Stimulated activated CD4-positive, alpha-beta T cell treated with anti-CD3 and anti-CD28 coated beads, TNF-alpha, amount 100 ng/mL, for 24 hours (primary cell): Measurements from ENCODE around the gene PRKN.
"Not testable (repeated sequence)": the region's sequence is repeated elsewhere in the genome, so short reads cannot be mapped to it uniquely, and the experiment has no call there.

Source experiments
- DNase-seq, 3 experiments: peaks; one replicate each; pipeline ENCODE4 v3.0.0-alpha.2; 2020; ENCODE audit warnings: low read depth in 3 of 3

Gene PRKN

DNA sequence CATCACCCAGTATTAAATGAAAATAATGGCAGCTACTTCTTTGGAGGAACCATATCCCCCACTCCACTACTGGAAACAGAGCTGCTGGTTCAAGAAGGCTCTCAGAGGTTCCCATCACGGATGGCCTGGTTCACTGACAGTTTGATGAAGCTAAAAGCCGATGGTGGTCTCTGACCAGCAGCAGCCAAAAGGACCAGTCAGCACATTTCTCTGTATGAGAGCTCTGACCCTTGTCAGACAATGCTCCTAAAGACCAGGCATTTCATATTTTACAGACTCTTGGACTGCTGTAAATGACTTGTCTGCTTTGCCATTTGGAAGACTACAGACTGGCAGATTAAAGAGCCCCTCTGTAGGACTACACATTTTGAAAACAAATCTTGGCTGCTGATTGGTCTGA, 16.6 kb downstream of the PRKN start:
- no peak for DNase-seq

DNA sequence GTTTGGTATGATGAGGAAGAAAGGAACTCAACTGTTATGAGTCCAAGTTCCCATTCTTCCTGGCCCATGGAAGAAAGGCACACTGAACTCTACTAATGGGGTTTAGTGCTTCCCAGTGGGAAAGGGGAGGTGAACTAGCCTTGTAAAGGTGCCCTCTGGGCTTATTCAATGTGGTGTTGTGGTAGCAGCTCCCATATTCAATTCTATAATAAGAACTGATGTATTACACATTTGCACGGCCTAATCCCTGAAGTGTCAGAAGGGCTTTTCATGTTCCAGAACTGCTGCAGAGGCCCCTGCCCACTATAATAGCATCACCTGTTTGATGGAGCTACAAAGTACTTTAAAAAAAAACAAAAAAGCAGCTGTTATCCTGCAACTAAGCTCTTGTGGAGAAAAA, 17.1 kb downstream of the PRKN start:
- DNase-seq = no peak

- no peak for DNase-seq
These were observed 18.1 kb downstream of the PRKN start for GRCh38 chr6:162709431-162709830.

DNA sequence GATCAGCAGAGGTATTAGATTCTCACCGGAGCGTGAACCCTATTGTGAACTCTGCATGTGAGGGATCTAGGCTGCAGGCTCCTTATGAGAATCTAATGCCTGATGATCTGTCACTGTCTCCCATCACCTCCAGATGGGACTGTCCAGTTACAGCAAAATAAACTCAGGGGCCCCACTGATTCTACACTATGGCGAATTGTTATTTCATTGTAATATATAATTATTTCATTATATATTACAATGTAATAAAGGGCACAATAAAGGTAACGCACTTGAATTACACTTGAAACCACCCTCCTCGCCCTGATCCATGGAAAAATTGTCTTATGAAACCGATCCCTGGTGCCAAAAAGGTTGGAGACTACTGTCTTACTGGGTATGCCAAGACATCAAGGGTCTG, 18.6 kb downstream of the PRKN start:
- no peak for DNase-seq

DNA sequence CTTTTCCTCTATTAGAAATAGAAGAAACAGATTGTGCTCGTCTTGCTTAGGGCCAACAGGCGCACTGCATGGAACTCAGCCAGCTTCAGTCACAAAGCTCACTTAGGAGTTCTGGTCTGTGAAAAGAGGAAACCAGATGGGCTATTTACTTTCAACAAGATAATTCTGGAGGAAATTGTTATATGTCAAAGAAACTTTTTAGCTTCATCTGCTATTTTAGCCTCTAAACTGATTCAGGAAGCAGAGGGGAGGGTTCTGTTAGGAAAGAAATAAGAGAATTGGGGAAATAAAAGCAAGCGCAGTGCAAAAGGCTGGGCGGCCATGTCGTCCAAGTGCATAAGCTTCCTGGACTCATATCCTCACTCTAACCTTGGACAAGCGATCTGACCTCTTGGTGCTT, 21.3 kb downstream of the PRKN start:
- DNase-seq = no peak

DNA sequence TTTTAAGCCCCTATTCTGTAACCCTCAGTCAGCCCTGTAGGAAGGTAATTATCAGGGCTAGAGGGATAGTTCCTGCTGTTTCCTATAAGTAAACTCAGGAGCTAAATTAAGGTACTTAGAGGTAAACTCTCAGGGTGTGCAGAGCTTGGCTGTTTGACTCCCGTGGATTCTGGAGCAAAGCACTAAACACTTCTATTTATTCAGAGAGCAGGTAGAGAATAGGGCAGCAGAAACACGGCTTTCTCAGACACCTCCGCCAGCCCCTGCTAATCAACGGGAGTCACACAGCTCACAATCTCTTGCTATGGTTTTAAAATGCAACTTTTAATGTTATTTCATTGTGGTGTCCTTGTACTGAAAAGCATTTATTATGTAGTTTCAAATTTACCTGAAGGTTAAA, 21.8 kb downstream of the PRKN start:
- DNase-seq = no peak

DNA sequence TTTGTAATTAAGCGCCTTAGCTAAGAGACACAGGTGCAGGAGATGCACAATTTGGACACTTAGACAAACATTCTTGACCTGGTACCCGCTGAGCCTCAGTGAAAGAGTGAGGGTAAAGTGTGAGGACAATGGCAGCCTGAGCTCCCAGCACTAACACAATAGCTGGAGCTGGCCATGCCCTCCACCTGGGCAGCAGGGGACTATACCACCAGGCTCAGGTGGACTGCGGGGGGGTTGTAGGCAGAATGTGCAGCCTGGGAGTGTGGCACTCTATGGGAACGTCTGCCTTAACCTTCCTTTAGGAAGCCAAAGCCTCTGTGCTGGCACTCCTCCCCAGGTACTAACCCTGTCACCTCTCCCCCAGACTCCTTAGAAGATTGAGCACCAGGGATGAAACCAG, 23.6 kb downstream of the PRKN start:
- DNase-seq = no peak

- no peak for DNase-seq
These were observed 25.1 kb downstream of the PRKN start for GRCh38 chr6:162702446-162702845.

DNA sequence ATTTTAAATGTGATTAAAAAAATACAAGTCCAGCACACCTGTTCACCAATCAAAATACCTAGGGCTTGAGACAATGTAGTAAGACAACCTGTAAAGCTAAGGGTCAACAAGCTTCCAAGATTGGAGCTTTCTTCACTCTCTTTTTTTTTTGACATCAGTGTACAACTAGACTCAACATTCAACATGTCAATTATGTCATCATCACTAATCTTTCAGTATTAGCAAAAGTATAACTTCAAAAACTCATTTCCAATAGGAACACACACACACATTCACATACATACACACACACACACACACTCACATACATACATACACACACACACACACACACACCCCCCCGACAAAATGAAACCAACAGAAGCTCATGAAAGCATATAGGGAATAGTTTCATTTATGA, 26.0 kb downstream of the PRKN start:
- no peak for DNase-seq

GRCh38 chr6:162700966-162701365, 26.6 kb downstream of the PRKN start:
- no peak for DNase-seq

- no peak for DNase-seq
These were observed 27.6 kb downstream of the PRKN start for GRCh38 chr6:162699961-162700360.

DNA sequence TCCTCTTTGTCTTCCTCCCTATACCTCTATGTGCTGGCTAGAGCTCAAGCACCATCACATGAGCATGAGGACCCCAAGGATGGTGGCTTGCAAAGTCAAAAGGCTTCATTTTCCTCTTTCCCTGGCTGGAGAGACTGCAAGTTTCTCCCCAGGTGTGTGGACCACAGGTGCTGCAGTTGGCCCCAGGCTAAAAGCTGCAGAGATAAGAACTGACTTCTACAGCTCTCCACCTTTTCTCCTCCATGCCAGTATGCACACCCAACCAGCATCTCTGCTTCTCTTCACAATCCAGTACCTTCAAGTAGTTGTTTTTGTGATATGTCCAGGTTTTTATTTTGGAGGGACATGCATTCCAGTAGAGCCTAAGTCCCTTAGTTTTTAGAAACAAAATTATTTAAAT, 29.1 kb downstream of the PRKN start:
- DNase-seq = no peak

DNA sequence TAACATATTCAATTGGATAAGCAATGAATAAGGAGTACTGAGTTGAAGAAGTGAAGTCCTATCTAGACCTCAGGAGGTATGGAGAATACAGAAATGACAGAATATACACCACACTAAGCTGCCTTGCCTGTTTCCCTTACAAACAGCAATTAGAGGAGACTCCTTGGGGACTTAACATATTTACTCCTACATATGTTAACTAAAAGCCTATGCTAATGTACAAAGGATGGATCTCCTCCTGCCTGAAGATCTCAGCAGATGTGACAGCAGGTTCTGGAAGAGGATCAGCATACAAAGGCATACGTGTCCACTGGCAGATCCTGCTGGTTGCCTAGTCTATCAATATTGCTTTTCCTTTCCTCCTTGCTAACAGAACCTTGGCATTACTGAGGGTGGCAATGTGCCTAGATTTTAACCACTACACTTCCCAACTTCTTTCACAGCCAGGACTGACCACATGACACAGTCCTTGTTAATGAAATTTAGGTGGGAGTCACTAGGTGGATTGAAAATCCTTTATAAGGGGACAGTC, 29.6 kb downstream of the PRKN start:
- DNase-seq = no peak

- no peak for DNase-seq
These were observed 37.4 kb downstream of the PRKN start for GRCh38 chr6:162690158-162690557.

GRCh38 chr6:162688751-162689345, 38.7 kb downstream of the PRKN start:
- no peak for DNase-seq

- no peak for DNase-seq
These were observed 42.0 kb downstream of the PRKN start for GRCh38 chr6:162685586-162685985.

GRCh38 chr6:162684961-162685360, 42.6 kb downstream of the PRKN start:
- DNase-seq = no peak

GRCh38 chr6:162684052-162684451, 43.5 kb downstream of the PRKN start:
- no peak for DNase-seq

GRCh38 chr6:162683135-162683534, 44.4 kb downstream of the PRKN start:
- no peak for DNase-seq

GRCh38 chr6:162681447-162681846, 46.1 kb downstream of the PRKN start:
- DNase-seq = no peak

GRCh38 chr6:162680871-162681270, 46.7 kb downstream of the PRKN start:
- DNase-seq = no peak

DNA sequence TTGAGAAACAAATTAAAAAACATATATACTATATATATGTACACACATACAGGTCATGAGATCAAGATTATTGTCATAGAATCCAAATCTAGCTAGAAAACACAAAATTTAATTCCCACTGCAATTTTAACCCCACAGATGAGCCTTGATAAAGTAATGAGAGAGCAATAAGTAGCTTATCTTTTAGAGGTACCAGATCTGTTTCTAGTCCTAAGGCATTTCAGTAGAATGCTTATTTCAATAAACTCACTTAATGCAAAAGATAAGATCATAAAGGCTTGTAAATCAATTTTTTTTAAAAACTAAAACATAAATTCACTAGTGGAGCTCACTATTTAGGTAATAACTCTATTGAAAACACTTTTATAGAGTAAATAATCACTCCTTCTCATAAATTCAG, 47.2 kb downstream of the PRKN start:
- DNase-seq = no peak

GRCh38 chr6:162679681-162680080, 47.9 kb downstream of the PRKN start:
- no peak for DNase-seq

- not testable (repeated sequence) for DNase-seq
These were observed 48.7 kb downstream of the PRKN start for GRCh38 chr6:162678896-162679295.
